Activated naive CD4-positive, alpha-beta T cell treated with anti-CD3 and anti-CD28 coated beads, Interleukin-2, amount 50 U/mL, for 24 hours (primary cell): Measurements from ENCODE around the gene CA12.

ENCODE experiments used
- H3K27ac Mint-ChIP-seq: one replicate; pipeline ENCODE4 v1.8.0; 2021; ENCODE audit warnings: mild to moderate bottlenecking, mixed read lengths
- H3K27me3 Mint-ChIP-seq: one replicate; pipeline ENCODE4 v1.8.0; 2021; ENCODE audit warnings: mixed read lengths
- H3K36me3 Mint-ChIP-seq: one replicate; pipeline ENCODE4 v1.8.0; 2021; ENCODE audit warnings: mixed read lengths
- H3K4me1 Mint-ChIP-seq: one replicate; pipeline ENCODE4 v1.8.0; 2021; ENCODE audit warnings: mixed read lengths
- H3K4me3 Mint-ChIP-seq: one replicate; pipeline ENCODE4 v1.8.0; 2021; ENCODE audit warnings: mild to moderate bottlenecking, mixed read lengths
- H3K9me3 Mint-ChIP-seq: one replicate; pipeline ENCODE4 v1.8.0; 2021; ENCODE audit warnings: mixed read lengths

CA12 gene

GRCh38 chr15:63274427-63274826, 107.2 kb downstream of the CA12 start:
- Mint-ChIP-seq H3K36me3 (peaks cover 11% of the 10 kb centered on the region), H3K27ac (peak overlapping the region; percentile 81), H3K27me3 (no peaks in the 10 kb centered on the region), H3K9me3 (no peaks in the 10 kb centered on the region), H3K4me3 (peak overlapping the region; percentile 15), H3K4me1 (peaks cover 38% of the 10 kb centered on the region)
